ENCODE results near the gene FRMD5. TPM values are rescaled to one million over a fixed set of nuclear protein-coding genes. Genes with fewer than 3 reads are reported as not detected.

Gene FRMD5
- total and polyA plus RNA-seq, 2 experiments from 2014 or later: 5.9 to 10.1 TPM

DNA sequence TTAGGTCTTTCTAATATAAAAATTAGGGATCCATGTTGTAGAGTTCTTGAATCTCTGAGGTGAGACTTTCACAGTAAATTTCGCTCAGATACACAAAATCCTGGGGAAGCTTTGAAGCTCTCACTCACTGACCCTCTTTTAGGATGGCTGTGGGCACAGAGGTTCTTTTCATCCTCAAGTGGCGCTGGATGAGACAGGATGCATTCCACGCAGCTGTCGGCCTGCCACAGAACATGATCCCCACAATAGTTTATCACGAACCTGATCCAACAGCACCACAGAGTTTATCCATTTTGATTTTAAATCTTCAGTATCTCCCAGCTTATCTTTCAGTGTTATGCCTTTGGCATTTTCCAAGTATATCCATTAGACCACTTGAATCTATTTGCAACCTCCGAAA, 276.4 kb downstream of the FRMD5 start (continued):
- TF ChIP-seq STAT1 (IDR thresholded peaks at IDR 0.05; ENCODE audit: unreplicated experiment) (no peak), ZNF331 (CRISPR knock-in tag; IDR thresholded peaks at IDR 0.05; ENCODE audit: low read depth) (no peak), CREB1 (CRISPR knock-in tag; IDR thresholded peaks at IDR 0.05; ENCODE audit: low read depth) (no peak), NANOG (IDR thresholded peaks at IDR 0.05; ENCODE audit: borderline replicate concordance) (no peak), EZH2 (IDR thresholded peaks at IDR 0.05; ENCODE audit: low read depth, unreplicated experiment) (no peak), POLR2AphosphoS5 (IDR thresholded peaks at IDR 0.05; ENCODE audit: low read depth) (no peak), ZNF114 (CRISPR knock-in tag; IDR thresholded peaks at IDR 0.05) (no peak), JUNB (IDR thresholded peaks at IDR 0.05; ENCODE audit: unreplicated experiment) (no peak)
- TF ChIP-seq, protein P1, sequence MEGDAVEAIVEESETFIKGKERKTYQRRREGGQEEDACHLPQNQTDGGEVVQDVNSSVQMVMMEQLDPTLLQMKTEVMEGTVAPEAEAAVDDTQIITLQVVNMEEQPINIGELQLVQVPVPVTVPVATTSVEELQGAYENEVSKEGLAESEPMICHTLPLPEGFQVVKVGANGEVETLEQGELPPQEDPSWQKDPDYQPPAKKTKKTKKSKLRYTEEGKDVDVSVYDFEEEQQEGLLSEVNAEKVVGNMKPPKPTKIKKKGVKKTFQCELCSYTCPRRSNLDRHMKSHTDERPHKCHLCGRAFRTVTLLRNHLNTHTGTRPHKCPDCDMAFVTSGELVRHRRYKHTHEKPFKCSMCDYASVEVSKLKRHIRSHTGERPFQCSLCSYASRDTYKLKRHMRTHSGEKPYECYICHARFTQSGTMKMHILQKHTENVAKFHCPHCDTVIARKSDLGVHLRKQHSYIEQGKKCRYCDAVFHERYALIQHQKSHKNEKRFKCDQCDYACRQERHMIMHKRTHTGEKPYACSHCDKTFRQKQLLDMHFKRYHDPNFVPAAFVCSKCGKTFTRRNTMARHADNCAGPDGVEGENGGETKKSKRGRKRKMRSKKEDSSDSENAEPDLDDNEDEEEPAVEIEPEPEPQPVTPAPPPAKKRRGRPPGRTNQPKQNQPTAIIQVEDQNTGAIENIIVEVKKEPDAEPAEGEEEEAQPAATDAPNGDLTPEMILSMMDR (conservative IDR thresholded peaks at IDR 0.05; ENCODE audit: low read depth in 2 of 2): no peak
- TF ChIP-seq, protein P2, sequence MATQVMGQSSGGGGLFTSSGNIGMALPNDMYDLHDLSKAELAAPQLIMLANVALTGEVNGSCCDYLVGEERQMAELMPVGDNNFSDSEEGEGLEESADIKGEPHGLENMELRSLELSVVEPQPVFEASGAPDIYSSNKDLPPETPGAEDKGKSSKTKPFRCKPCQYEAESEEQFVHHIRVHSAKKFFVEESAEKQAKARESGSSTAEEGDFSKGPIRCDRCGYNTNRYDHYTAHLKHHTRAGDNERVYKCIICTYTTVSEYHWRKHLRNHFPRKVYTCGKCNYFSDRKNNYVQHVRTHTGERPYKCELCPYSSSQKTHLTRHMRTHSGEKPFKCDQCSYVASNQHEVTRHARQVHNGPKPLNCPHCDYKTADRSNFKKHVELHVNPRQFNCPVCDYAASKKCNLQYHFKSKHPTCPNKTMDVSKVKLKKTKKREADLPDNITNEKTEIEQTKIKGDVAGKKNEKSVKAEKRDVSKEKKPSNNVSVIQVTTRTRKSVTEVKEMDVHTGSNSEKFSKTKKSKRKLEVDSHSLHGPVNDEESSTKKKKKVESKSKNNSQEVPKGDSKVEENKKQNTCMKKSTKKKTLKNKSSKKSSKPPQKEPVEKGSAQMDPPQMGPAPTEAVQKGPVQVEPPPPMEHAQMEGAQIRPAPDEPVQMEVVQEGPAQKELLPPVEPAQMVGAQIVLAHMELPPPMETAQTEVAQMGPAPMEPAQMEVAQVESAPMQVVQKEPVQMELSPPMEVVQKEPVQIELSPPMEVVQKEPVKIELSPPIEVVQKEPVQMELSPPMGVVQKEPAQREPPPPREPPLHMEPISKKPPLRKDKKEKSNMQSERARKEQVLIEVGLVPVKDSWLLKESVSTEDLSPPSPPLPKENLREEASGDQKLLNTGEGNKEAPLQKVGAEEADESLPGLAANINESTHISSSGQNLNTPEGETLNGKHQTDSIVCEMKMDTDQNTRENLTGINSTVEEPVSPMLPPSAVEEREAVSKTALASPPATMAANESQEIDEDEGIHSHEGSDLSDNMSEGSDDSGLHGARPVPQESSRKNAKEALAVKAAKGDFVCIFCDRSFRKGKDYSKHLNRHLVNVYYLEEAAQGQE (IDR thresholded peaks at IDR 0.05; ENCODE audit: unreplicated experiment): no peak

DNA sequence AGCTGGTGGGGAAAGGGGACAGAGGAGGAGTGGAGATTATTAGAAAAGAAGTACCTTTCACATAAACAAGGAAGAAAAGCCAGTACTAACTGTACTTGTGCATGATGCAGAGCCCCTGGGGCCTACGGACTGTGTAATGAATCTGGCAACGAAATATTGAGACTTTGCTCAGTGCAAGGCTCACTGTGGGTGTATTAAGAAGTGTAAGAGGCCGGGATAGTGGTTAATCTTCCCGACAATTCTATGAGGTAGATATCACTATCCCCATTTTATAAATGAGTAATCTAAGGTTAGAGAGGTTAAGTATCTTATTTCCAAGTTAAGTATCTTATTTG, 278.8 kb downstream of the FRMD5 start:
- Mint-ChIP-seq H3K4me3 (no peak overlapping the region), H3K36me3 (ENCODE audit: low read depth) (peaks cover 7% of the 10 kb centered on the region), H3K27me3 (ENCODE audit: insufficient read depth, low read depth, poor library complexity) (peaks cover 3% of the 10 kb centered on the region), H3K27ac (no peak overlapping the region; the same call in 1 of the 2 replicates), H3K9me3 (no peaks in the 10 kb centered on the region), H3K4me1 (peaks cover 29% of the 10 kb centered on the region)
- Histone ChIP-seq H4K20me1 (replicated peaks; ENCODE audit: insufficient read depth) (no peaks in the 10 kb centered on the region; the same call in 1 of the 2 replicates), H3K36me3 (ENCODE audit: insufficient read depth) (no peaks in the 10 kb centered on the region), H3F3A (replicated peaks; ENCODE audit: low read depth) (no peaks in the 10 kb centered on the region), H3K4me3 (no peak overlapping the region), H3K9me2 (ENCODE audit: insufficient read depth) (no peaks in the 10 kb centered on the region), H3K79me2 (replicated peaks; ENCODE audit: insufficient read depth) (no peaks in the 10 kb centered on the region), H2AFZ (no peak overlapping the region), H3K4me1 (ENCODE audit: insufficient read depth) (peaks cover 16% of the 10 kb centered on the region), H3K27ac (ENCODE audit: low read depth) (no peak overlapping the region), H3K4me2 (no peak overlapping the region), H3K27me3 (ENCODE audit: insufficient read depth) (no peaks in the 10 kb centered on the region)
- no peak for DNase-seq (ENCODE audit: low spot score)
- TF ChIP-seq, protein P2 (IDR thresholded peaks at IDR 0.05; ENCODE audit: unreplicated experiment): no peak
- TF ChIP-seq JUNB (IDR thresholded peaks at IDR 0.05; ENCODE audit: unreplicated experiment) (no peak), ZNF114 (CRISPR knock-in tag; IDR thresholded peaks at IDR 0.05) (no peak), EZH2 (IDR thresholded peaks at IDR 0.05; ENCODE audit: low read depth, unreplicated experiment) (no peak), ZNF331 (CRISPR knock-in tag; IDR thresholded peaks at IDR 0.05; ENCODE audit: low read depth) (no peak)
- no peak for ATAC-seq

Measured in GM23338 (cell line).